ENCODE data around the gene LRFN5. TPM values are rescaled to one million over a fixed set of nuclear protein-coding genes. Genes with fewer than 3 reads are reported as not detected.

LRFN5 gene
- total RNA-seq, 1 experiment from 2014 or later: 9.8 TPM

DNA sequence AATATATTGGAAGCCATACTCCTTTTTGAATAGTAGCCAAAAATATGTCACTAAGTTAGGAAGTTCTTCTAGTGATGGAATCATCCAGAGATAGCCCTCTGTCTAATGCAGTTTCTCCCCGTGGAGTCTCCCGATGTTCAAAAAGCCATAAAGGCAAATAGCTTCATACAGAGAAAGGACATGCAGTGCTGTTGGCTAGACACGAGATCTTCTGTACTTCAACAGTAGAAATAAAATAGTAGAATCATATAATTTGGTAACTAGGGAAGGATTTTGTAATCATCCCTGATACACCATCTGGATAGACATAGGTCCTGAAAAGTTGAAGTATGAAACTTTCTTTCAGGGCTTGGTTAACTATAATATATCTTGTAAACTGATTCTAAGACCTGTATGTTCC lies 27.6 kb downstream of the LRFN5 start:
- TF ChIP-seq, protein P1, sequence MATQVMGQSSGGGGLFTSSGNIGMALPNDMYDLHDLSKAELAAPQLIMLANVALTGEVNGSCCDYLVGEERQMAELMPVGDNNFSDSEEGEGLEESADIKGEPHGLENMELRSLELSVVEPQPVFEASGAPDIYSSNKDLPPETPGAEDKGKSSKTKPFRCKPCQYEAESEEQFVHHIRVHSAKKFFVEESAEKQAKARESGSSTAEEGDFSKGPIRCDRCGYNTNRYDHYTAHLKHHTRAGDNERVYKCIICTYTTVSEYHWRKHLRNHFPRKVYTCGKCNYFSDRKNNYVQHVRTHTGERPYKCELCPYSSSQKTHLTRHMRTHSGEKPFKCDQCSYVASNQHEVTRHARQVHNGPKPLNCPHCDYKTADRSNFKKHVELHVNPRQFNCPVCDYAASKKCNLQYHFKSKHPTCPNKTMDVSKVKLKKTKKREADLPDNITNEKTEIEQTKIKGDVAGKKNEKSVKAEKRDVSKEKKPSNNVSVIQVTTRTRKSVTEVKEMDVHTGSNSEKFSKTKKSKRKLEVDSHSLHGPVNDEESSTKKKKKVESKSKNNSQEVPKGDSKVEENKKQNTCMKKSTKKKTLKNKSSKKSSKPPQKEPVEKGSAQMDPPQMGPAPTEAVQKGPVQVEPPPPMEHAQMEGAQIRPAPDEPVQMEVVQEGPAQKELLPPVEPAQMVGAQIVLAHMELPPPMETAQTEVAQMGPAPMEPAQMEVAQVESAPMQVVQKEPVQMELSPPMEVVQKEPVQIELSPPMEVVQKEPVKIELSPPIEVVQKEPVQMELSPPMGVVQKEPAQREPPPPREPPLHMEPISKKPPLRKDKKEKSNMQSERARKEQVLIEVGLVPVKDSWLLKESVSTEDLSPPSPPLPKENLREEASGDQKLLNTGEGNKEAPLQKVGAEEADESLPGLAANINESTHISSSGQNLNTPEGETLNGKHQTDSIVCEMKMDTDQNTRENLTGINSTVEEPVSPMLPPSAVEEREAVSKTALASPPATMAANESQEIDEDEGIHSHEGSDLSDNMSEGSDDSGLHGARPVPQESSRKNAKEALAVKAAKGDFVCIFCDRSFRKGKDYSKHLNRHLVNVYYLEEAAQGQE (IDR thresholded peaks at IDR 0.05; ENCODE audit: insufficient read depth in 1 of 2, low read depth in 2 of 2, low read length in 1 of 2): no peak
- TF ChIP-seq SIN3A (IDR thresholded peaks at IDR 0.05; ENCODE audit: borderline replicate concordance, insufficient read depth, low read depth, low read length): no peak
- TF ChIP-seq TCF7L2 (IDR thresholded peaks at IDR 0.05; ENCODE audit: low read depth, low read length): no peak
- TF ChIP-seq, protein P2, sequence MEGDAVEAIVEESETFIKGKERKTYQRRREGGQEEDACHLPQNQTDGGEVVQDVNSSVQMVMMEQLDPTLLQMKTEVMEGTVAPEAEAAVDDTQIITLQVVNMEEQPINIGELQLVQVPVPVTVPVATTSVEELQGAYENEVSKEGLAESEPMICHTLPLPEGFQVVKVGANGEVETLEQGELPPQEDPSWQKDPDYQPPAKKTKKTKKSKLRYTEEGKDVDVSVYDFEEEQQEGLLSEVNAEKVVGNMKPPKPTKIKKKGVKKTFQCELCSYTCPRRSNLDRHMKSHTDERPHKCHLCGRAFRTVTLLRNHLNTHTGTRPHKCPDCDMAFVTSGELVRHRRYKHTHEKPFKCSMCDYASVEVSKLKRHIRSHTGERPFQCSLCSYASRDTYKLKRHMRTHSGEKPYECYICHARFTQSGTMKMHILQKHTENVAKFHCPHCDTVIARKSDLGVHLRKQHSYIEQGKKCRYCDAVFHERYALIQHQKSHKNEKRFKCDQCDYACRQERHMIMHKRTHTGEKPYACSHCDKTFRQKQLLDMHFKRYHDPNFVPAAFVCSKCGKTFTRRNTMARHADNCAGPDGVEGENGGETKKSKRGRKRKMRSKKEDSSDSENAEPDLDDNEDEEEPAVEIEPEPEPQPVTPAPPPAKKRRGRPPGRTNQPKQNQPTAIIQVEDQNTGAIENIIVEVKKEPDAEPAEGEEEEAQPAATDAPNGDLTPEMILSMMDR (IDR thresholded peaks at IDR 0.05): no peak
- TF ChIP-seq POLR2AphosphoS5 (IDR thresholded peaks at IDR 0.05; ENCODE audit: low read depth, low read length): no peak
- no TSS peak for BruUV-seq (replicated peaks)
- H3K9me3 ChIP-seq (ENCODE audit: control insufficient read depth, insufficient read depth, low read depth, low read length): no peaks in the 10 kb centered on the region
- H3K36me3 ChIP-seq (ENCODE audit: control insufficient read depth, insufficient read depth, low read length): no peaks in the 10 kb centered on the region; the same call in 1 of the 2 replicates
- DNase-seq (ENCODE audit: low read depth, low spot score) (no peak), ATAC-seq (no peak)
- H3K4me1 ChIP-seq (ENCODE audit: control insufficient read depth, insufficient read depth, low read length): peaks cover 8% of the 10 kb centered on the region; the same call in 1 of the 2 replicates
- POLR2A ChIA-PET: no interaction called here
- H3K4me3 ChIP-seq (ENCODE audit: low read depth in 2 of 2, low read length in 2 of 2): no peak overlapping the region
- H3K27me3 ChIP-seq (ENCODE audit: control insufficient read depth, insufficient read depth, low read length): no peaks in the 10 kb centered on the region
- no peak overlapping the region for H3K27ac ChIP-seq (ENCODE audit: low read length)
- intact Hi-C loops (cut with micrococcal nuclease; ENCODE audit: unreplicated experiment) (no loop called here), in situ Hi-C loops (cut with HindIII; ENCODE audit: low pct_unique_long_range_greater_than_20kb, low sequenced_read_pairs) (no loop called here)
- CTCF ChIA-PET: no interaction called here

- H3K27me3 ChIP-seq (ENCODE audit: control insufficient read depth, insufficient read depth, low read length): no peaks in the 10 kb centered on the region
- in situ Hi-C loops (cut with HindIII; ENCODE audit: low pct_unique_long_range_greater_than_20kb, low sequenced_read_pairs) (no loop called here), intact Hi-C loops (cut with micrococcal nuclease; ENCODE audit: unreplicated experiment) (no loop called here)
- ATAC-seq (peak; percentile 82), DNase-seq (ENCODE audit: low read depth, low spot score) (no peak)
- no peaks in the 10 kb centered on the region for H3K9me3 ChIP-seq (ENCODE audit: control insufficient read depth, insufficient read depth, low read depth, low read length)
- H3K4me3 ChIP-seq (ENCODE audit: low read depth in 2 of 2, low read length in 2 of 2): no peak overlapping the region
- H3K4me1 ChIP-seq (ENCODE audit: control insufficient read depth, insufficient read depth, low read length): peaks cover 7% of the 10 kb centered on the region; the same call in 1 of the 2 replicates
- CTCF ChIA-PET: no interaction called here
- POLR2A ChIA-PET: no interaction called here
- 0 out of 2 replicates have a peak overlapping the region, but pooled peaks have one; percentile 12 for H3K27ac ChIP-seq (ENCODE audit: low read length)
- TF ChIP-seq POLR2AphosphoS5 (IDR thresholded peaks at IDR 0.05; ENCODE audit: low read depth, low read length): no peak
- TF ChIP-seq, protein P2 (IDR thresholded peaks at IDR 0.05): peak; percentile 14; the same call in 1 of the 2 replicates
- no TSS peak for BruUV-seq (replicated peaks)
- no peaks in the 10 kb centered on the region; the same call in 1 of the 2 replicates for H3K36me3 ChIP-seq (ENCODE audit: control insufficient read depth, insufficient read depth, low read length)
These were observed 30.1 kb downstream of the LRFN5 start for GRCh38 chr14:41636492-41637392.

Data from Panc1 (cell line).